D341Med (cell line): ENCODE results near the gene USP6NL.
A peak's percentile ranks its signal among the peaks of the same experiment; 100 is the strongest.
"Not testable (repeated sequence)": the region's sequence is repeated elsewhere in the genome, so short reads cannot be mapped to it uniquely, and the experiment has no call there.

Source experiments
- DNase-seq: peaks from one replicate; pipeline ENCODE4 v3.0.0; 2012; ENCODE audit warnings: low spot score

USP6NL gene

DNA sequence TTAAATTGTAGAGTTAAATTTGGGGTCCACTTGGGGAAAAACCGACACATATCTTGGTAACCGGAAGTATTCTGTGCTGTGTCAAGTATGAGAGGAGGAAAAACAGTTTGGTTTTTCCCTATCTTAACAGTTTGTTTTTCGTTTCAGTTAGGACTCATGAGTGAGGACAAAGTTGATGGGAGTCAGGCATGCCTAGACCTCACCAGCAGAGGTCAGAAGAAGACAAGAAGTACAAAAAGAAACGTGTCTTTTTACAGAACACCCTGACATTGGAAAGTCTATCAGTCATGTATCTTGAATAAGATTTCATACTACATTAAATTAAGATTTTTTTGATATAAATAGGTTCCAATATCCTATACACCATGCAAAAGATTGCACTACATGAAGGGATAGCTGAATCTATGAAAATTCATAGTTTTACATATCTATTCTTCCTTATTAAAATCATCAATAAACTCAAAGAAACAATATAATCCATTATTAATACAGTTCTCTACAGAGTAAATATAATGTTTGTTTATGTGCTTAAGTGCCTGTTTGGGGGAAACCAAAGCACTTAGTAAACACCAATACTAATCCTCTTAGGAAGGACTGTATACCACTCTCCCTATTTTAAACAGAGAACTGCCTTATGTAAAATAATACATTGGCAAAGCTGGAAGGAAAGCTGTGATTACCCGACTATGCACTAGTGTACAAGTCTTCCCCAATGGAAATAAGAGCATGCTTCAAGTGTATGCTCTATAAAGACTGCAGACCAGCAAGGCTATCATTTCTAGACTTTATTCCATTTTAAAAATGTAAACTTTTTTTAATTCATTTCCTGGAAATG lies 95.6 kb downstream of the USP6NL start:
- DNase-seq: peak; percentile 61

DNA sequence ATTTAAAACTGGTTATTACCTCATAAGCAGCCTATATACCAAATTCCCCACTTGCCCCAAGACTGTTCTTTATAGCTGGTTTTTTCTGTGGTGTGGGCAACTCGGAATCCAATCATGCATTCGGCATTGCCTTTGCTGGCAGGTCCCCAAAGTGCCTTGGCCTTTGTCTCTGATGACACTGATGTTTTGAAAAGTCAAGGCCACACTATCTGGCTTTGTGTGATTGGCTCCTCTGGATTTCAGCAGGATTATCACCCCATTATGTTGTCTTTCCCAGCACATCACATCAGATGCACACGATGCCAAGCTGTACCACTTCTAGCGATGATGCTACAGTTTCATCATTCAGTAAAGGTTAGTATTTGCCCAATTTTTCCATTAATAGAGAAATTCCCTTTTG lies 97.7 kb downstream of the USP6NL start:
- DNase-seq: no peak

DNA sequence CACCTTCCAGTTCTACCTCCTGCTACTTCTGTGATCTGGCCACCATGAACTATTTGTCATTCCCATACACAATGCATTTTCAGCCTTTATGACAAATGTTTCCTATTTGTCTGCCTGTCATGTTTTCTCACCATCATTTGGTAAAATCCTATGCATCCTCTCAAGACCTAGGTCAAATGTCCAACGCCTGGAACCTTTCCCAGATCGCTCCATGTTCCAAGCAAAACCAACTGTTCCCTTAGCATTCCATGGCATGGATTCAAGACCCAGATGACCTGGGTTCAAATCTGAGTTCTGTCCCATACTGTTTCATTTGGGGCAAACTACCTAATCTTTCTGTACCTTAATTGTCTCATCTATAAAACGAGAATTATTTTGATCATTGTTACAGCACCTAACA lies 98.9 kb downstream of the USP6NL start:
- no peak for DNase-seq

DNA sequence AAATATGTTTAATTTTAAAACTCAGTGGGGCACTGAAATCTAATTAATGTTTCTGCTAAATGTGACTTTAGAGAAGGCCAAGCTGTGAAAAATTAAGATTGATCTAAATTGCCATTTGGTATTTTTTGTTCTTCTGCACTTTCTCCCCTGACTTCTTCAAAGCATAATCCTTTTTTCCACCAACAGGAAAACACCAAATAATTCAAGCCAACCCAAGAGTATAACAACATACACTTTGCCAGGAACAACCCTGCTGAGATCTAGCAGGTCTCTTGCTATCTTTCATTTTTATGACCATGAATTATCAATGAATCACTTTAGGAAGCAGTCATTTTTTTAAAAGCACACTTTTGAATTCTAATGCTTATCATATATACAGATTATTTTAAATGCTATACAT lies 100.1 kb downstream of the USP6NL start:
- DNase-seq: no peak

DNA sequence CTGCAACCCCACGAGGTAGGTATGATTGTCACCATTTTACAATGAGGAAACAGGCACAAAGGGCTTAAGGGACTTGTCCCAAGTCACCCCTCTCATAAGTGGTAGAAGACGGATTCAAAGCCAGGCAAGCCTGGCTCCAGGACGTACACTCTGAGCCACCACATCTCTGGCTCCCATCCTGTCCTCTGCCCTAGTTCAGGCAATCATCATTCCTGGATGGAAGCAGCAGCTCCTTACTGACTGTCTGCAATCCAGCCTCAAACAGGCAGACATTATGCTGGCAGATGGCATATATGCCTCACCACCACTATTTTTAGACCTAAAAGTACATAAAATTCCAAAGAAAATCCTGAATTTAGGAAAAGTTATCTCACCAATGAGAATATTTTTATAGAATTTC lies 100.7 kb downstream of the USP6NL start:
- no peak for DNase-seq

DNA sequence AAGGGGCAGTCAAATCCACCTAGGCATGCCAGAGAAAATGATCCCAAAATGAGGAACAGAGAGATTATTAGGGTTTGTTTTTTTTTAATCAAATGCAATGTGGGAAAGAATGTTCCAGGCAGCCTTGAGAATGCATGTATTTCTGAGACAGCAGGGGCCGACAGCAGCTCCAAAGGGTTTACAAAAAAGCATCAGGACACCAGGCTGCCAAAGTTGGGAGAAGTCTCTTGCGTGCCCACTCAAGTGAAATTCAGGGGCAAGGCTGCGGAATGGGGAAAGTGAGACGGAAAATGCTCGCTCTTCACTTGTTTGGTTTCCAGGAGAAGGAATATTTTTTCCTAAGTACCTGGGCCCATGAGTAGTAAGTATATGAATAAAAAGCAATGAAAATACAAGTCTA lies 101.2 kb downstream of the USP6NL start:
- DNase-seq: no peak

DNA sequence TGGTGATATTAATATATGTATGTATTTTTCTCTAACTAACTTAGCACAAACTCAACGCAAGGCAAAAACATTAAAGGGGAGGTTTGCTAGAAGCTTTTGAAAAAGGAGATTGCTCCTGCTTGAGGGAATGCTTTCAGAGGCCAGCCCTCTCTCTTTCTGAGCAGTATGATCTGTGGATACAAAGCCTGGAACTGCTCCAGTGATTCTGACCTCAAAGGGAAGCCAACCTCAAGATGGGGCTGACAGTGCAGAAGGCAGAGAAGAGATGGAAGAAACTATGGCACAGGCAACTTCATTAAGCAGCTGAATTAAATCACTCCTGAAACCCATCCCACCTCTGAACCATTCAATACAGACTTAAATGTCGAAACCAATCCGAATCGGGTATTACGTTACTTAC lies 102.4 kb downstream of the USP6NL start:
- no peak for DNase-seq

DNA sequence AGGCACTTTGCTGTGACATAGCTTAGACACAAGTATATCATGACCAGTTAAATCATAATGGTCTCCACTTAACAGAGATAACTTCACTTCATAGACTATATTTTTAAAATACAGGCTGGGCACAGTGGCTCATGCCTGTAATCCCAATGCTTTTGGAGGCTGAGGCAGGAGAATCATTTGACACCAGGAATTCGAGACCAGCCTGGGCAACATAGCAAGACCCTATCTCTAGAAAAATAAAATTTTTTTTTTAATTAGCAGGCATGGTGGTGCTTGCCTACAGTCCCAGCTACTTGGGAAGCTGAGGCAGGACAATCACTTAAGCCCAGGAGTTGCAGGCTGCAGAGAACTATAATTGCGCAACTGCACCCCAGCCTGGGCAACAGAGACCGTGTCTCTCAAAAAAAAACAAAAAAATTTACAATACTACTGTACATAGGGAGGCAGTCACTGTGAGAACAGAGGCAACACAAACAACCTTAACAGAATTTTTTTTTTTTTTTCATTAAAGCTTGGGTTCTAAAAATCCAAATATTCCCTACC lies 105.1 kb downstream of the USP6NL start:
- DNase-seq: no peak

DNA sequence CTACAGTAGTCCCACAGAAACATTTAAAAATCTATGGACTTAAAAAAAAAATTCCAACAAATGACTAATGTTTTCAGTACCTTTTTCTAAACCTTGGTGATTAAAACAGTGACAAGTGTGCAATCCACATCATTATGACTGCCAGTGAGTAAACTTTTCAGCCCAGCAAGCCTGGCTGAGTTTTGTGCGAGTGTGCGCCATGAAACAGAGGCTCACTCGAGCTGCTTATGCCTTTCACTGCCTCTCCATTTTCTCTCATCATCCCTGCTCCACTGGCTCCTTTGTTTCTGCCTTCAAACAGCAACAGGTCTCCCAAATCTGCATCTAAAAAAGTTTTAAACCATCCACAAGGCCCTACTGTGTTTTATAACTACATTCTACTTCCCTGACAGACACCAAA lies 105.8 kb downstream of the USP6NL start:
- DNase-seq: no peak

DNA sequence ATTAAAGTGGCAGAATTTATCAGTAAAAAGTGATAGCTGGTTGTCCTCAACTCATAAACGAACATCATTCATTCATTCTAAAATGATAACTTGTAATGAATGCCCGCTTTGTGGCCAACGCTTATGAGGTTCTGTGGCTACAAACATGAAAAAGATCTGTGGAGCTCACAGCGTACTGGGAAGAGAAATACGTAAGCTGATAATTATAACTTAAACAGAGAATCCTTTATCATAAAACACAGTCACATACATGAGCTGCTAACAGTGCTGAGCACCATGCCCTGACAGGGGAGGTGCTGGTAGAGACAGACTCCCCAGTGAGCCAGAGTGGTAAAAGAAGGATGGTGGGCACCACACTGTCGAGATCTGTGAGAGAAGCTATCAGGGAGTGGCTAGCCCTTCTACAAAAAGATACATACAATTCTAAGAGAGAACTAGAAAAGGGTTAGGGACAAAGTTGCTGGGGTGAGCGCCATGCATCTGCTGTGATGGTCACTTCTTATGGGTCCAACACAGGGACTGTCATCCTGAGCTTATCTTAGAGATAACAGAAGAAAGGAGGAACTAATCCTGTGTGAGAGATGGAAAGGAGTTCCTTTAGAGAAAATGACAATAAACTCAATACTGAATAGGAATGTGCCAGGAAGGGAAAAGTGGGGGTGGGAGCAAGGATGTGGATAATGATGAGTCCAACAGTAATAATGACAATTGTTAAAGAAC lies 106.7 kb downstream of the USP6NL start:
- DNase-seq: no peak

DNA sequence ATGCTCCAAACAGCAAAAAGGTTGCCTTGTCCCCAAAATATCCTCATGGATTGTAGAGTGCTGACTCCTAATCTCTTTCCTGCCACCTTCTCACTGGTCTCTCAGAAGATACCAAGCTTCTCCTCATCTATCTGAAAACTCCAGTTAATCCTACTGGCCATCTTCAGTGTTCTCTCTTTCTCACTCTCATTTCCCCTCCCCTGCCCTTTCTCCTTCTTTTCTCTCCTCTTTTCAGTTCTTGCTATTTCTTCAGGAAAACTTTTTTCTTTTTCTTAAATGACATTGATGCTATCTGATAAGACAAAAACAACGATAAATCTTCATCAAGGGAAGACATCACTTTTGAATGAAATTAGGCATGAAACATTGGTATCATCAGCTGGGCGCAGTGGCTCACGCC lies 109.8 kb downstream of the USP6NL start:
- DNase-seq: no peak

DNA sequence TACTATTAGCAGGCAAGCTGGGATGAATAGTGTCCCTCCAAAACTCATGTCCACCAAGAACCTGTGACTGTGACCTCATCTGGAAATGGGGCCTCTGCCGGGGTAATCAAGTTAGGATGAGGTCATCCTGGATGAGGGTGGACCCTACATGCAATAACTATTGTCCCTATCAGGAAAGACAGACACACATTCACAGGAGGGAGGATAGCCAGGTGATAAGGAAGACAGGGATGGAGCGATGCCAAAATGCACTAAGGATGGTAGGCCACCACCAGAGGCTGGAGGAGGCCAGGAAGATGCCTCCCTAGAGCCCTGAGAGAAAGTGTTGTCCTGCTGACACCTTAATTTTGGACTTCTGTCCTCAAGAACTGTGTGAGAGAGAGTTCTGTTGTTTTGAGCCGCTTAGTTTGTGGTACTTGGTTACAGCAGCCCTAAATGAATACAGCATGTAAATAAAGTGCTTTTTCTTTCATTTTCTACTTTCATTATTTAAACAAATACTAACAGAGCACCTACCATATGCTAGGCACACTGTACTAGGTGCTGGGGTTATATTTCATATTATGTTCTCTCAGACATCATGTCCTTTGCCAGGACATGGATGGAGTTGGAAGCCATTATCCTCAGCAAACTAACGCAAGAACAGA lies 111.9 kb downstream of the USP6NL start:
- no peak for DNase-seq

DNA sequence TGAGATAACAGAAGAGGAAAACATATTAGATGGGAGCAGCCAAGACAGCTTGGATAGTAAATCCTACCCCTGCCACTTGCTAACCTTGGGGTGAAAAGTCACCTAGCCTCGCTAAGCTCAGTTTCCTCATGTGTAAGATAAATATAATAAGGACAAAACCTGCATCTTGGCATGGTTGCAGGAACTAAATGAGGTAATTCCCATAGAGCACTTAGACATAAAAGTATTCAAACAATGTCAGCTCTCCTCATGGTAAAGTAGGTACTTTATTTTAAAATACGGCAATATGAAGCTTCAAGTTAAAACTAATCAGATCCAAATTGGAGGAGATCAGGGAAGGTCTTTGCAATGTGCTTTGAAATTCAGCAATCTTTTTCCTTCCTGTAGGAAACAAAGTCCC lies 113.1 kb downstream of the USP6NL start:
- DNase-seq: no peak

DNA sequence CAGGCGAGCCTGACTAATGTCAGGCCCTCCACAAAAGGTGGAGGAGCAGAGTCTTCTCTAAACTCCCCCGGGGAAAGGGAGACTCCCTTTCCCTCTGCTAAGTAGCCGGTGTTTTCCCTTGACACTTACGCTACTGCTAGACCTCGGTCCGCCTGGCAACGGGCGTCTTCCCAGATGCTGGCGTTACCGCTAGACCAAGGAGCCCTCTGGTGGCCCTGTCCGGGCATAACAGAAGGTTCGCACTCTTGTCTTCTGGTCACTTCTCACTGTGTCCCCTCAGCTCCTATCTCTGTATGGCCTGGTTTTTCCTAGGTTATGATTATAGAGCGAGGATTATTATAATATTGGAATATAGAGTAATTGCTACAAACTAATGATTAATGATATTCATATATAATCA lies 116.5 kb downstream of the USP6NL start:
- not testable (repeated sequence) for DNase-seq

DNA sequence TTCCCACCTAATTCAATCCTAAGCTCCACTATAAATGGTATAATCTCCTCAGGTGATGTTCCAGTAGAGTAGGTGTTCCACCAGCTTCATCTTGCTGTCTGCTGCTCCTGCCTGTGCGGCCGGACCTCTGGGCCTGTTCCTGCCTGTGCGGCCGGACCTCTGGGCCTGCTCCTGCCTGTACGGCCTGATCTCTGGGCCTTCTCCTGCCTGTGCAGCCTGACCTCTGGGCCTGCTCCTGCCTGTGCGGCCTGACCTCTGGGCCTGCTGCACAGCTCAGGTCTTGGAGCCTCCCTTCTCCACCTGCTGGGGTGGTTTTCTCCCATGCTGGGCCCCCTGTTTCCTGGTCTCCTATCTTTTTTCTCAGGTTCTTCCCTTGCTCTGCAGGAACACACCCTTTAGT lies 117.8 kb downstream of the USP6NL start:
- no peak for DNase-seq

DNA sequence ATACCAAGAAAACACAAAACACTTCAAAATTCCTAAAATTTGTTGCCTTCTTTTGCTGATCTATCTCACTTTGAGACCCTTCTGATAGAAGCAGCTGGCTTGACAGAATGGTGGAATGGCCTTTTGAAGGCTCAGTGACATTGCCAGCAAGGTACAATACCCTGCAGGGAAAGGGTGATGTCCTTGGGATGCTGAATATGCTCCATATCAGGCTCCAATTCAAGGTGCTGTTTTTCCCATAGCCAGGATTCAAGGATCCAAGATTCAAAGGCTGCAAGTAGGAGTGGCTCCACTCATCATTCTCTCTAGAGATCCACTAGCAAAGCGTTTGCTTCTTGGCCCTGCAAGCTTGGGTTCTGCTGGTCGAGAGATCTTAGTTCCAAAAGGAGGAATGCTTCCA lies 120.4 kb downstream of the USP6NL start:
- no peak for DNase-seq

DNA sequence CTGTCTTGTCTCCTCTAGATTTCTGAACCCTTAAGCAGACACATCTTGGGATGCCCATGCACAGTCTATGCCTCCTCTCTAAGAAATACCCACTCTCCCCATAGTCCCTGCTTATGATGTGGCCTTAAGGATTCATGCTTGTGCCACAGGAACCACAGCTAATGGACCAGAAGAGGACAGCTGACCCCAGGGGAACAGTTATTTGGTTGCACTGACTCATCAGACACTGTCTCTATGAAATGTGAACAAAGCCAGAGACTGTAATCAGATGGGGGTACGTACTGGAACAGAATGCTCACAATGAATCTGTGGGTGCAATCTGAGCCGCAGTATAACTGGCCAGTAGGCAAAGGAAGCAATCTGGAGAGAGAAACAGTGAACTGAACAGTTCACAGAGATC lies 121.9 kb downstream of the USP6NL start:
- DNase-seq: no peak

DNA sequence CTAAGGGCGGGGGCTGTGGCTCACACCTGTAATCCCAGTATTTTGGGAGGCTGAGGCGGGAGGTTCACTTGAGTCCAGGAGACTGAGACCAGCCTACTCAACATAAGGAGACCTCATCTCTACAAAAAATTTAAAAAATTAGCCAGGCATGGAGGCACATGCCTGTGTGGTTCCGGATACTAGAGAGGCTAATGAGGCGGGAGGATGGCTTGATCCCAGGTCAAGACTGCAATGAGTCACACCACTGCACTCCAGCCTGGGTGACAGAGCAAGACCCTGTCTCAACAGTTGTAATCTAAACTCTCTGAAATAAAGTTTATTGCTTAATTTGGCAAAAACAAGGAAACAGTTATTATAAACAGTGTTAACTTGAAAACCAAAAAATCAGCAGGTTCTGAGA lies 123.3 kb downstream of the USP6NL start:
- DNase-seq: no peak

DNA sequence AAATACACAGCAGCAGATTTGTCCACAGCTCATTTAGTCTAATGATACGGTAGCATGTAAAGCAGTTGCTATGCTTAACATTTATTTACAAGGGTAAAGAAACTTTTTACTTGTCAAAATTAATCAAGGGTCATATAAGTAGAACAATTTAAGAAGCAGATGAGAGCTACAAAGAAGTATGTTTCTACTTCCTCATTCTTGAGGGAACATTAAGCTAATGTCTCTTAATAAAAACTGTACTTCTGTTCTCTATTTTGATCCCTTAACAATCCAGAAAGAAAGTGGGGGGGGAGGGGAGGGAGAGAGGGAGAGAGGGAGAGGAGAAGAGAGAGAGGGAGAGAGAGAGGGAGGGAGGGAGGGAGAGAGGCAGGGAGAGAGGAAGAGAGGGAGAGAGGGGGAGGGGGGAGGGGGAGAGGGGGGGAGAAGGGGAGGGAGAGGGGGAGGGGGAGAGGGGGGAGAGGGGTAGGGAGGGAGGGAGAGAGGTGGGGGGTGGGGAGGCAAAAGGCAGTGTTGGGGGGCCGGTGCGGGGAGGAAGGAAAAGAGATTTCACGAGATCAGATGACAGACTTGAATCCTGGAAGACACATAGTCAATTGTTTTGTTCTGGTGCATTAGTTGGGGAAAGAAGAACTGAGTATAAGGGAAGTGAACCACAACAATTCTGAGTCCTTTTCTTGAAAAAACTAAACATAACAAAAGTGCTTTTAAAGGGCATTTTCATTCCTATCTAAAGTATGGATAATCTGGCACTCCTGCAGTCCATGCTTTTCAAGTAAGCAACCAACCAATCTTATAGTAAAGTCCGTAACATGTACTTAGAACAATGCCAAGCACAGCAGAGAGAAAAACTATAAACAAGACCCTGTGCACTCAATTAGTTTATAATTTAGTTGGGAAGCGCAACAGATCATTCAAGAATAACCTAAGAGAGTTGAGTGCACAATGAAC lies 128.0 kb downstream of the USP6NL start:
- DNase-seq: no peak

DNA sequence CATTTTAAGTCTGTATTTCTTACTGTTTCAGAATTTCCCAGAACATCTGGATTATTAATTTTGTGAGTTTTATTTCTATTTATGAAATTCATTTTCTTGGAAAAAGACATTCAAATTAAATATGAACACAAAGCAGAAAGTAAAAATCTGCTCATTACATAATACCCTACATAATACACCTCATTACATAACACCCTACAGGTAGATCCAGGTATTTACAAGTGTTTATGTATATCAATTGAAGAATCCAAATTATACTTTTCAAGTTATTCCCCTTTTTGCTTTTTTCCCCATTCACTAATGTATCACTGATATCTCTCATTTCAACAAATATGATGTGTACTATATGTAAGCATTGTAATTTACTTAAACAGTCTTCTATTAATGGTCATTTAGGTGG lies 129.1 kb downstream of the USP6NL start:
- DNase-seq: no peak

DNA sequence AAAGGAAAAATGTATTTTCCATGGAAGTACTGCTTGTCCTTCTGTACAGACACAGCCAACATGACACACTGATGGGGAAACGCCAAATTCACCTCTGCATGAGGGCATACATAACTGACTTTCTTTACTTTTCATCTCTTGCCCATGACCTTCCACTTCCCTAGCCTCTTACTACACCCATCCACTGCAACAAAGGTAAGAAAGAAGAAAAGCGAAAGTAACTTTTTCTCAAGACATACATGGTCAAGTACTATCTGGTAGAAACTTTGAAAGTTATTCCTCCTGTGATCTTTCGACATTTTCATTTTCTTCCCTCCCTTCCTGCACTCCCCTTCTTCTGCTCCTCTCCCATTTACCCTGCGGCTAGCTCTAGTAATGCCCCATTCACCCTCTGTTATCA lies 130.8 kb downstream of the USP6NL start:
- no peak for DNase-seq

DNA sequence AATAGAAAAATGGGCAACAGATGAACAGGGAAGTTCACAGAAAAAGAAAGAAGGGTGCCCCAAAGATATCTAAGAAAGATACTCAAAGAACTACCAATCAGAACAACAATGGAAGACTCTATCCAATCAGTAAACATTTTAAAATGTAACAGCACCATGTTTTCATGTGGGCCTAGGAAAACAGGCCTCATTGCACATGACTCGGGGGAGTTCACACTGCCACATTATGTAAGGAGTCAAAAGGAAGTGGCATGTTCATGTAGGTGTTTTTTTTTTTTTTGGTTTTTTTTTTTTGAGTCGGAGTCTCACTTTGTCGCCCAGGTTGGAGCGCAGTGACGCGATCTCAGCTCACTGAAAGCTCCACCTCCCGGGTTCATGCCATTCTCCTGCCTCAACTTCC lies 132.2 kb downstream of the USP6NL start:
- DNase-seq: no peak
